NT2/D1 (cell line): ENCODE measurements around the gene DIAPH2.

ENCODE experiments used
- DNase-seq: peaks from one replicate; pipeline ENCODE4 v3.0.0-alpha.2; 2011; ENCODE audit warnings: low read depth, low spot score
- H3K27me3 ChIP-seq: 2 replicates; pipeline ENCODE4 v1.6.0; 2011; ENCODE audit warnings: mild to moderate bottlenecking; ENCODE audit not compliant: insufficient read length, insufficient read depth
- H3K36me3 ChIP-seq: 2 replicates; pipeline ENCODE4 v1.6.1; 2011; ENCODE audit warnings: mild to moderate bottlenecking, low read length, mixed read lengths; ENCODE audit not compliant: insufficient read depth, insufficient read length
- H3K4me1 ChIP-seq: 2 replicates; pipeline ENCODE4 v1.5.1; 2011; ENCODE audit not compliant: insufficient read depth, insufficient read length
- H3K4me3 ChIP-seq: 2 replicates; pipeline ENCODE4 v1.5.1; 2011; ENCODE audit warnings: low read depth; ENCODE audit not compliant: insufficient read length
- H3K9ac ChIP-seq: 2 replicates; pipeline ENCODE4 v1.6.0; 2011; ENCODE audit warnings: low read depth; ENCODE audit not compliant: insufficient read length
- H3K9me3 ChIP-seq: 2 replicates; pipeline ENCODE4 v1.5.1; 2011; ENCODE audit warnings: mild to moderate bottlenecking, low read length; ENCODE audit not compliant: insufficient read depth
- SUZ12 ChIP-seq: IDR thresholded peaks from 2 replicates; pipeline ENCODE4 v1.6.1; 2011; ENCODE audit not compliant: insufficient read length, insufficient read depth; ENCODE audit errors: extremely low read depth
- YY1 ChIP-seq: IDR thresholded peaks from 2 replicates; pipeline ENCODE4 v1.6.1; 2011; ENCODE audit not compliant: insufficient read length, insufficient read depth
- ZNF274 ChIP-seq: IDR thresholded peaks from 2 replicates; pipeline ENCODE4 v1.6.1; 2011; ENCODE audit warnings: mild to moderate bottlenecking, low read depth, low read length

The DIAPH2 gene

GRCh38 chrX:97016106-97016505 is 331.5 kb downstream of the DIAPH2 start:
- no peak for TF ChIP-seq SUZ12
- no peak for TF ChIP-seq ZNF274
- no peak for TF ChIP-seq YY1
- Histone ChIP-seq H3K4me3 (no peak overlapping the region), H3K36me3 (no peaks in the 10 kb centered on the region), H3K9me3 (no peaks in the 10 kb centered on the region), H3K9ac (no peak overlapping the region), H3K4me1 (no peaks in the 10 kb centered on the region), H3K27me3 (no peaks in the 10 kb centered on the region)
- no peak for DNase-seq

GRCh38 chrX:97021680-97022079 is 337.0 kb downstream of the DIAPH2 start:
- H3K4me1 ChIP-seq = no peaks in the 10 kb centered on the region
- no peaks in the 10 kb centered on the region for H3K9me3 ChIP-seq
- DNase-seq = no peak
- H3K36me3 ChIP-seq = no peaks in the 10 kb centered on the region
- TF ChIP-seq YY1 (no peak), ZNF274 (no peak), SUZ12 (no peak)
- H3K9ac ChIP-seq = no peak overlapping the region
- H3K27me3 ChIP-seq = no peaks in the 10 kb centered on the region
- no peak overlapping the region for H3K4me3 ChIP-seq

GRCh38 chrX:97026406-97026805 is 341.8 kb downstream of the DIAPH2 start:
- DNase-seq = peak; percentile 8
- Histone ChIP-seq H3K4me3 (no peak overlapping the region), H3K27me3 (no peaks in the 10 kb centered on the region), H3K4me1 (no peaks in the 10 kb centered on the region), H3K9ac (no peak overlapping the region), H3K36me3 (no peaks in the 10 kb centered on the region), H3K9me3 (no peaks in the 10 kb centered on the region)
- TF ChIP-seq ZNF274 (no peak), YY1 (no peak), SUZ12 (no peak)

- no peak for TF ChIP-seq ZNF274
- no peak for TF ChIP-seq YY1
- no peak for TF ChIP-seq SUZ12
- Histone ChIP-seq H3K9ac (no peak overlapping the region), H3K27me3 (no peaks in the 10 kb centered on the region), H3K4me1 (no peaks in the 10 kb centered on the region), H3K9me3 (no peaks in the 10 kb centered on the region), H3K36me3 (no peaks in the 10 kb centered on the region), H3K4me3 (no peak overlapping the region)
- peak; percentile 16 for DNase-seq
These were observed 342.8 kb downstream of the DIAPH2 start for GRCh38 chrX:97027384-97027922.

- H3K4me1 ChIP-seq = no peaks in the 10 kb centered on the region
- H3K9ac ChIP-seq = no peak overlapping the region
These were observed 345.8 kb downstream of the DIAPH2 start for GRCh38 chrX:97030463-97030862.

GRCh38 chrX:97030947-97031346 is 346.3 kb downstream of the DIAPH2 start:
- Histone ChIP-seq H3K9me3 (no peaks in the 10 kb centered on the region), H3K27me3 (no peaks in the 10 kb centered on the region), H3K36me3 (no peaks in the 10 kb centered on the region), H3K4me1 (no peaks in the 10 kb centered on the region), H3K4me3 (no peak overlapping the region), H3K9ac (no peak overlapping the region)
- DNase-seq = no peak
- TF ChIP-seq ZNF274 (no peak), YY1 (no peak), SUZ12 (no peak)

More at GRCh38 chrX:97030463-97030862, 345.8 kb downstream of the DIAPH2 start:
- no peak for DNase-seq
- Histone ChIP-seq H3K4me3 (no peak overlapping the region), H3K27me3 (no peaks in the 10 kb centered on the region), H3K36me3 (no peaks in the 10 kb centered on the region), H3K9me3 (no peaks in the 10 kb centered on the region)
- no peak for TF ChIP-seq YY1
- TF ChIP-seq ZNF274 = no peak
- TF ChIP-seq SUZ12 = no peak

- TF ChIP-seq SUZ12 (no peak), YY1 (no peak), ZNF274 (no peak)
- no peak overlapping the region for H3K4me3 ChIP-seq
- no peak overlapping the region for H3K9ac ChIP-seq
- no peaks in the 10 kb centered on the region for H3K4me1 ChIP-seq
- no peaks in the 10 kb centered on the region for H3K36me3 ChIP-seq
- DNase-seq = no peak
- H3K27me3 ChIP-seq = no peaks in the 10 kb centered on the region
- no peaks in the 10 kb centered on the region for H3K9me3 ChIP-seq
These were observed 354.9 kb downstream of the DIAPH2 start for GRCh38 chrX:97039363-97040029.
